ENCODE data around the gene NCCRP1. TPM values are rescaled to one million over a fixed set of nuclear protein-coding genes. Genes with fewer than 3 reads are reported as not detected.
A peak's percentile ranks its signal among the peaks of the same experiment; 100 is the strongest.

Gene NCCRP1
- total RNA-seq, 6 experiments from 2014 or later, result not detected

DNA sequence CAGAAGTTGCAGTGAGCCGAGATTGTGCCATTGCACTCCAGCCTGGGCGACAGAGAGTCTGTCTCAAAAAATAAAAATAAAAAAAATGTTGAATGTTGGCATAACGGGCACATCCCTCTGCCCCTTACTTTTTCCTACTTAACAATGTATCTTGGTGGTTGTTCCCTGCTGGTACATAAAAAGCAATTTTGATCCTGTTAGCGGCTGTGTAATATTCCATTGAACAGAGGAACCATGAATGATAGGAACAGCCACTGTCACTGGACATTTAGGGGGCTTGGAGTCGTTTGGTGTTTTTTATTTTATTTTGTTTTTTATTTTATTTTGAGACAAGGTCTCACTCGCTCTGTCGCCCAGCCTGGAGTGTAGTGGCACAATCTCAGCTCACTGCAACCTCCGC is 10.4 kb upstream of the NCCRP1 start:
- H3K4me1 Mint-ChIP-seq (ENCODE audit: low read depth), result peaks cover 6% of the 10 kb centered on the region; the same call in 1 of the 2 replicates
- no peak overlapping the region for H3K4me3 Mint-ChIP-seq
- TF ChIP-seq, protein P1, sequence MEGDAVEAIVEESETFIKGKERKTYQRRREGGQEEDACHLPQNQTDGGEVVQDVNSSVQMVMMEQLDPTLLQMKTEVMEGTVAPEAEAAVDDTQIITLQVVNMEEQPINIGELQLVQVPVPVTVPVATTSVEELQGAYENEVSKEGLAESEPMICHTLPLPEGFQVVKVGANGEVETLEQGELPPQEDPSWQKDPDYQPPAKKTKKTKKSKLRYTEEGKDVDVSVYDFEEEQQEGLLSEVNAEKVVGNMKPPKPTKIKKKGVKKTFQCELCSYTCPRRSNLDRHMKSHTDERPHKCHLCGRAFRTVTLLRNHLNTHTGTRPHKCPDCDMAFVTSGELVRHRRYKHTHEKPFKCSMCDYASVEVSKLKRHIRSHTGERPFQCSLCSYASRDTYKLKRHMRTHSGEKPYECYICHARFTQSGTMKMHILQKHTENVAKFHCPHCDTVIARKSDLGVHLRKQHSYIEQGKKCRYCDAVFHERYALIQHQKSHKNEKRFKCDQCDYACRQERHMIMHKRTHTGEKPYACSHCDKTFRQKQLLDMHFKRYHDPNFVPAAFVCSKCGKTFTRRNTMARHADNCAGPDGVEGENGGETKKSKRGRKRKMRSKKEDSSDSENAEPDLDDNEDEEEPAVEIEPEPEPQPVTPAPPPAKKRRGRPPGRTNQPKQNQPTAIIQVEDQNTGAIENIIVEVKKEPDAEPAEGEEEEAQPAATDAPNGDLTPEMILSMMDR (IDR thresholded peaks at IDR 0.05), result no peak

DNA sequence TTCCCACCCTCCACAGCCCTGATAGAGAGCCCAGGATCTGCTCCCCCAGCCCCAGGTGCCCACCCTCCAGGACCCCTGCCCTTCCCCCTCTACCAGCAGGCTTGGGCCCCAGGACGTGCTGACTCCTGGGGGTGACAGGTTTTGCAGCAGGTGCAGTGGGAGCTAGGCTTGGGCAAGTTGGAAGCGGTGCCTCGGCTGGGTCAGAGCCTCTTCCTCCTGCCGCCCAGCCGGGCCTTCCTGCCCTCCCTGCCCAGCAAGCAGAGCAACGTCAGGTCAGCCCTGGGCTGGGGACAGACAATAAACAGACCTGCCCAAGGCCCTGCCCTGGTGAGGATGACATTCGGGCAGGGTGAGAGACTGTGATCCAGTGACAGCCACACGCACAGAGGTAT is 9.2 kb upstream of the NCCRP1 start:
- no peak overlapping the region for H3K4me3 Mint-ChIP-seq
- DNase-seq, result no peak
- peaks cover 6% of the 10 kb centered on the region; the same call in 1 of the 2 replicates for H3K4me1 Mint-ChIP-seq (ENCODE audit: low read depth)
- no peak overlapping the region for H3K27ac Mint-ChIP-seq
- TF ChIP-seq, protein P1 (IDR thresholded peaks at IDR 0.05), result peak; percentile 66
- no peaks in the 10 kb centered on the region for H3K36me3 Mint-ChIP-seq (ENCODE audit: low read depth)
- H3K27me3 Mint-ChIP-seq (ENCODE audit: insufficient read depth), result peaks cover 10% of the 10 kb centered on the region
- H3K9me3 Mint-ChIP-seq, result no peaks in the 10 kb centered on the region

More for the DNA sequence above, 10.4 kb upstream of the NCCRP1 start:
- H3K27ac Mint-ChIP-seq, result no peak overlapping the region
- H3K36me3 Mint-ChIP-seq (ENCODE audit: low read depth), result no peaks in the 10 kb centered on the region
- no peaks in the 10 kb centered on the region for H3K9me3 Mint-ChIP-seq
- no peak for DNase-seq
- H3K27me3 Mint-ChIP-seq (ENCODE audit: insufficient read depth), result peaks cover 10% of the 10 kb centered on the region

DNA sequence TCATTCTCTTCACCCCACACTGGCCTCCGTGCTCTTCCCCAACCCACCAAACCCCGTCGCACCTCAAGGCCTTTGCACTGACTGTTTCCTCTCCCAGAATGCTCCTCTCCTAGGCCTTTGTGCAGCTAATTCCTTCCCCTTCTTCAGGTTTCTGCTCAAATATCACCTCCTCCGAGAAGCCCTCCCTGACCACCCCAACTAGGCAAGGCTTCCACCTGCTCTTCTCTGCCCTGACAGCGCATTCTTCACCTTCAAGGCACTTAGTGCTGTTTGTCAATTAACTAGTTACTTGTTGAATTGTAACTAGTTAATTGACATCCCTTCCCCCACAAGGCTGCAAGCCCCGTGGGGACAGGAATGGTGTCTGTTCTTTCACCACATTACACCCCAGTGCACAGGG is 7.8 kb upstream of the NCCRP1 start:
- Mint-ChIP-seq H3K27ac (no peak overlapping the region), H3K27me3 (ENCODE audit: insufficient read depth) (peaks cover 10% of the 10 kb centered on the region), H3K4me3 (no peak overlapping the region), H3K36me3 (ENCODE audit: low read depth) (no peaks in the 10 kb centered on the region), H3K4me1 (ENCODE audit: low read depth) (peaks cover 6% of the 10 kb centered on the region; the same call in 1 of the 2 replicates), H3K9me3 (no peaks in the 10 kb centered on the region)
- TF ChIP-seq, protein P1 (IDR thresholded peaks at IDR 0.05), result no peak
- no peak for DNase-seq

DNA sequence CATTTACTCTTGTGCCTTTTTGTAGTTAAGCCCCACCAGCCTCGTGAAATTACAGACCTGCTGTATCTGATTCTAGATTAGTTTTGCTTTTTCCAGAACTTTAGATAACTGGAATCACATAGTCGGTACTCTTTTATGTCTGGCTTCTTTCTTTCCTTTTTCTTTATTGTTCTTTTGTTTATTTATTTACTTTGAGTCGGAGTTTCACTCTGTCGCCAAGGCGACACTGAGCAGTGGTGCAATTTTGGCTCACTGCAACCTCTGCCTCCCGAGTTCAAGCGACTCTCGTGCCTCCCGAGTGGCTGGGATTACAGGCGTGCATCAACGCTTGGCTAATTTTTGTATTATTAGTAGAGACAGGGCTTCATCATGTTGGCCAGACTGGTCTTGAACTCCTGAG is 6.0 kb upstream of the NCCRP1 start:
- H3K27me3 Mint-ChIP-seq (ENCODE audit: insufficient read depth), result peaks cover 18% of the 10 kb centered on the region
- H3K4me3 Mint-ChIP-seq, result no peak overlapping the region
- no peak overlapping the region for H3K27ac Mint-ChIP-seq
- no peak for DNase-seq
- TF ChIP-seq, protein P1 (IDR thresholded peaks at IDR 0.05), result no peak
- no peaks in the 10 kb centered on the region for H3K9me3 Mint-ChIP-seq
- peaks cover 6% of the 10 kb centered on the region; the same call in 1 of the 2 replicates for H3K4me1 Mint-ChIP-seq (ENCODE audit: low read depth)
- H3K36me3 Mint-ChIP-seq (ENCODE audit: low read depth), result no peaks in the 10 kb centered on the region

DNA sequence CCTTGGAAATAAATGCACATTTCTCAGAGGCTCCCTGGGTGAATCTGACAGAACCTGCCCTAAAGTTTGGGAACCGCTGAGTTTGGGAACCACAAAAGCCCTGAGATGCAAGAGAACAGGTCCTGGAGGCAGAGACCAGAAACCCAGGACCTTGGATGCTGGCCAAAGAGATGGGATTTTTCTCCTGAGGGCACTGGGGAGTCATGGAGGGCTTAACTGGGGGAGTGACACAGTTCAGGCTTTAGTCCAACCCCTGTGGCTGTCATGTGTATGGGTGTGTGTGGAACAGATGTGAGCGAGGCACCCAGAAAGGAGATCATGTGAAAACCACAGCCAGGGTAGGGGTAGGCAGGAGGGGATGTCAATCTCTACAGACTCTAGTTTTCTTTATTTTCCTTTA is 3.9 kb upstream of the NCCRP1 start:
- no peak overlapping the region for H3K4me3 Mint-ChIP-seq
- H3K36me3 Mint-ChIP-seq (ENCODE audit: low read depth), result no peaks in the 10 kb centered on the region
- no peak overlapping the region for H3K27ac Mint-ChIP-seq
- no peaks in the 10 kb centered on the region for H3K9me3 Mint-ChIP-seq
- H3K4me1 Mint-ChIP-seq (ENCODE audit: low read depth), result peaks cover 7% of the 10 kb centered on the region
- no peak for DNase-seq
- TF ChIP-seq, protein P1 (IDR thresholded peaks at IDR 0.05), result no peak
- H3K27me3 Mint-ChIP-seq (ENCODE audit: insufficient read depth), result peaks cover 25% of the 10 kb centered on the region

DNA sequence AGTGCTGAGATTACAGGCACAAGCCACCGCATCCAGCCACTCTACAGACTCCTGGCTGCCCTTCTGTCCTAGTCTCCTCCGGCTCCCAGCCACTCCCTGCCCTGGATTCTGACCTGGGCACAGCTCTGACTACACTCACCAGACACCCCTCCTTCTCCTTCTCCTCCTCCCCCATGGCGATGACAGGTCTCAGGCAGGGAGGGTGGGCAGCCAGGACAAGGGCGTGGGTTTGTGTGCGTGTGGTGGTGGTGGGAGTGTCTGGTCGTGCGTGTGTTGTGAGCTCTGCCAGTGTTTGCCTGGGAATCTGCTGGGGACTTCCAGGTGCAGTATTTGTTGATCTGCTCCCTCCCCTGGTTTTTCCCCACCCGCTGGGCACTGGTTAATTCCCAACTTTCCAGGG is 3.0 kb upstream of the NCCRP1 start:
- Mint-ChIP-seq H3K36me3 (ENCODE audit: low read depth) (no peaks in the 10 kb centered on the region), H3K9me3 (no peaks in the 10 kb centered on the region), H3K27ac (no peak overlapping the region), H3K4me1 (ENCODE audit: low read depth) (peaks cover 7% of the 10 kb centered on the region), H3K27me3 (ENCODE audit: insufficient read depth) (peaks cover 33% of the 10 kb centered on the region), H3K4me3 (no peak overlapping the region)
- DNase-seq, result no peak
- TF ChIP-seq, protein P1 (IDR thresholded peaks at IDR 0.05), result no peak

Data from HFFc6 (cell line).